ENCODE measurements around the gene RHOF.
"Not testable (repeated sequence)": the region's sequence is repeated elsewhere in the genome, so short reads cannot be mapped to it uniquely, and the experiment has no call there.

Gene RHOF

GRCh38 chr12:121802843-121803698, 9.6 kb upstream of the RHOF start:
- DNase-seq: peak; percentile 94

- DNase-seq: no peak
Observed at GRCh38 chr12:121802485-121802842, 9.0 kb upstream of the RHOF start.

- DNase-seq: peak; percentile 79
Observed at GRCh38 chr12:121801595-121802484, 8.4 kb upstream of the RHOF start.

GRCh38 chr12:121800694-121801594, 7.5 kb upstream of the RHOF start:
- peak; percentile 48 for DNase-seq

GRCh38 chr12:121799842-121800693, 6.6 kb upstream of the RHOF start:
- peak; percentile 77 for DNase-seq

DNA sequence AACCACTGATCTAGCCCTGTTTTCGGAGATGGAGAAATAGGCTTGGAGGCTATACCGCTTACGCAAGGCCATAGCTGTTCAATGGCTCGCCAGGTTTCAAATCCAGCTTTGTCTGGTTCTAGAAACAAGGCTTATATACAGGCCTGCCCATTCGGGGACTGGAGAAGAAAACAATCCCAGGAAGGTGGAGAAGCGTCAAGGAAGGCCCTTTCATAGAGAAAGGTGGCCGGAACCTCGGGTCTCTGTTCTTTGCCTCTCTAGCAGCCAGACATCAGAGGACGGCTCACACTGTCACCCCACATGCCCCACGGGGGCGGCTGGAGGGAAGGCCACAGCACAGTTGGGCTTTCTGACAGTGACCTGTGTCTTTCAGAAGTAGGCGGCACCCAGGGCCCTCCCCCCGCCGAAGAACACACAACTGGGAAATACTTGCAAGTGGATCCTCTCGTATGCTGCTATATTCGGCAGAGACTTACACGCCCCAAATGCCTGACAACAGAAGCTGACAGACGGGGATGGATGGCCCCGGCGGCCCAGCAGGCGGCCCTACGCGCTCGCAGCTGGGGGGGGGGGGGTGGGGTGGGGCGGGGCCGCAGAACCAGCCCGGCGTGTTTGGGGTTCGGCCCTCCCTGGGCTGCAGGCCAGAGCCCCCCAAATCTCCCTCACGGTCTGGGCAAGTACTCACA, 5.8 kb upstream of the RHOF start:
- DNase-seq: peak; percentile 77

DNA sequence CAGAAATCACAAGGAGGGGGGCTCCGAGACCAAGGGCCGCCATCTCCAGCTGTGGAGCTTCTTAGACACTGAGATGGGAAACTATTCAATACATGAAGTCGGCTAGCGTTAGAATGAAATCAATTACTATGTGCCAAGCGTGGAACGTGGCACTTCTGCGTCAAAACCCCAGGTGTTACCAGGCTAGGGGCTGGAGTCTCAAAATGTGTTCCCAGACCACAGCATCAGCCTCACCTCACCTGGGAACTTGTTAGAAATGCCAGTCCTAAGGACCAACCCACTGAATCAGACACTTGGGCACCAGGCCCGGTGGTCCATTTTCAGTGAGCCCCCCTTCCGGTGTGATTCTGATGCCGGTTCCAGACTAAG, 5.3 kb upstream of the RHOF start:
- peak; percentile 70 for DNase-seq

DNA sequence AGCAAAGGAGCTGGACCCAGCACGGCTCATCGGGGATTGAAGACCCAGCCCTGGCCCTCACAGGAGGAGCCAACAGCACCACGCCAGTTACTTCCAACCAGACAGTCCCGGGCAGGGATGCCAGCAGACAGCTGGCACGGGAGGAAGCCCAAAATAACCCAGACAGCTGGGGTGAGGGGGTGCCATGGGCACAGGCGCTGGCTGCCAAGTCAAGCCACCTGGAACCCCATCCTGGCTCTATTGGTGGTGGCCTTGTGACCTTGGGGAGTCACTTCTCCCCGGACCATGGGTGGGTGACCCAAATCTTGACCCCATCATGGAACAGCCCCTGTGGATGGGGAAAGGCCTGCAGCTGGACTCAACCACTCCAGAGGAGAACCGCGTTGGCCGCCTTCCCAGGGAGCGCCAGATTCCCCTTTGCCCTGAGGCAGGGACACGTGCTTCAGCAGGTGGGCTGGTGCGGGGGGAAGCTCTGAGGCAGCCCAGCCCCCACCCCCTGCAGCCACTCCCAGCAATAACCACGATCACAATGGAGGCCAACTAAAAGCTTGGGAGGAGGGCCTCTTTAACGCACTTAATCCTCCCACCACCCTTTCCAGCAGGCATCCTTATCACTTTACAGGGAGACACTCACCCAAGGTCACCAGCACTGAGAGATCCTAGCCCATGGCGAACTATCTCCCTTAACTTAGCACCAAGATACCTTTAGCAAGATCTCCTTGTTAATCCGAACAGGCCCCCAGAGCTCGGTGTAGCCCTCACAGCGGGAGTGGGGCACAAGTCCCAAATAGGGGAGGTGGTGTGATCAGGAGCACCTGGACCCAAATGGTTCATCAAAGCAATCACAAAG, 4.7 kb upstream of the RHOF start:
- peak; percentile 97 for DNase-seq

DNA sequence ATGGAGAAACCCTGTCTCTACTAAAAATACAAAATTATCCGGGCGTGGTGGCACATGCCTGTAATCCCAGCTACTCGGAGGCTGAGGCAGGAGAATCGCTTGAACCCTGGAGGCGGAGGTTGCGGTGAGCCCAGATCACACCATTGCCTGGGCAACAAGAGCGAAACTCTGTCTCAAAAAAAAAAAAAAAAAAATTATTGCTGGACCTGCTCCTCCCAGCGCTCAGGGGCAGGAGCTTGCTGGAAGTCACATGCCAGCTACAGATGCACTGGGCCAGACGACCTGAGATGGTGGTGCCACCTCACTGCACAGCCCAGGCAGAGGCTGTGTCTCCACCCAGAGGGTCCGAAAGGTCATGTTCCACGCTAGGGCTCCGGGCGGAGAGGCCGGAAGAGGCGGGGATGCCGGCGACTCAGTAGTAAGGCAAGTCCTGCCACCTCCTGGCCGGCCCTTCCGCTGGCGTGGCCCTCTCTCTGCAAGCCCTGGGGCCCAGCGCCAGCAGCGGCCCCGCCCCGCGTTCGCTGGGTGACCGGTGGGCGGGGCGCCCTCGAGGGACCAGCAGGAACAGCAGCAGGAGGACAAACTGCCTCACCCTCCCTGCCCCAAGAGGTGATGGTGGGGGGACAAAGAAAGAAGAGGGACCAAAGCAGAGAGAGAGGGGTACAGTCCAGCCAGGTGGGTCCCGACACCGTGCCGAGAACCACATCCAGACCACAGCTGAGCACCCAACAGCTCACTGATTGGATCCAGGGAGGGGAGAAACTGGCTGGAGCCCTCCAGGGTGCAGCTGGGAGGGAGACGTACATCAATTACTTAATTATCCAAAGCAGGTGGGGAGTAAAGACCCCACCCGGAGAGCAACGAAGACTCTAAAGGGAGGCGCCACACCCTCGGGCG, 3.6 kb upstream of the RHOF start:
- peak; percentile 50 for DNase-seq

DNA sequence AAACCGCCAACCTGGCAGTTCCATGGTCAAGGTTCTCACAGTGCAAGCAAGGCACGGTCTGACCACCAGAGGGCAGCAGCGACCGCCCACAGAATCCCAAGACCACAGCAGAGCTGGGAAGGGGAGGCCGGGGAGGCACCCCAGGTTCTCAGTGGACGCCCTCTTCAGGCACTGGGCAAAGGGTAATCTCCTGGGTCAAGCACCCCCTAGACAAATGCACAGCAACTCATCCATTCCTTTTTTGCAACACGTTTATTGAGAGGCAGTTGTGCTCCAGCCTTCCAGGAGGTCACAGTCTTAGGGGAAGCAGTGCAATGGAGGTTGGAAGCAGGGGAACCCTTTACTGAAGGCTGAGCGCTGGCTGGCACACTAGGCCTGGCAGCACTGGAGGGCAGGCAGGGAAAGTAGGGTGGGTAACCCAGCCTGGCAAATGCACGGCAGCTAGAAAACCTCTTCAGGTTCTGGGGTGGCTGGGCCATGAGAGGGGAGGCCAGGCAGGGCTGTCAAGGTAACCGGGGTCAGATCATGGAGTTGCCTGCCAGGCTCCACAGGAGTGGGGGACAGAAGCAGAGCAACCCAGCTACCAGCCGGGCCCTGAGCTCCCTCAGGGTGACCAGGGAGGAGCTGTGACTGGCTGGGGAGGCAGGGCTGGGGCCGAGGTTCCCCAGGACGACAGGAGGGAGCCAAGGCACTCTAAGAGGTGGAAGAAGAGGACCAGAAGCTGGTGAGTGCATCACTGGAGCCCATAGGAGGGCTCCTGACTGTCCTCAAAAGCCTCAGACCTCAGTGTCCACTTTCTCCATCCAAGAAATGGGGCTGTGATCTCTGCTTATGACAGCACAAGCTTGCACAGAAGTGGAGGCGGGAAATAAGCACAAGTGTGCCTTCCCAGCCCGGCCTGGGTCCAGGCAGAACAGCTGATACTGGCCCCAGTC, 1.8 kb upstream of the RHOF start:
- peak; percentile 22 for DNase-seq

GRCh38 chr12:121794534-121795033, 1.1 kb upstream of the RHOF start:
- DNase-seq: no peak

DNA sequence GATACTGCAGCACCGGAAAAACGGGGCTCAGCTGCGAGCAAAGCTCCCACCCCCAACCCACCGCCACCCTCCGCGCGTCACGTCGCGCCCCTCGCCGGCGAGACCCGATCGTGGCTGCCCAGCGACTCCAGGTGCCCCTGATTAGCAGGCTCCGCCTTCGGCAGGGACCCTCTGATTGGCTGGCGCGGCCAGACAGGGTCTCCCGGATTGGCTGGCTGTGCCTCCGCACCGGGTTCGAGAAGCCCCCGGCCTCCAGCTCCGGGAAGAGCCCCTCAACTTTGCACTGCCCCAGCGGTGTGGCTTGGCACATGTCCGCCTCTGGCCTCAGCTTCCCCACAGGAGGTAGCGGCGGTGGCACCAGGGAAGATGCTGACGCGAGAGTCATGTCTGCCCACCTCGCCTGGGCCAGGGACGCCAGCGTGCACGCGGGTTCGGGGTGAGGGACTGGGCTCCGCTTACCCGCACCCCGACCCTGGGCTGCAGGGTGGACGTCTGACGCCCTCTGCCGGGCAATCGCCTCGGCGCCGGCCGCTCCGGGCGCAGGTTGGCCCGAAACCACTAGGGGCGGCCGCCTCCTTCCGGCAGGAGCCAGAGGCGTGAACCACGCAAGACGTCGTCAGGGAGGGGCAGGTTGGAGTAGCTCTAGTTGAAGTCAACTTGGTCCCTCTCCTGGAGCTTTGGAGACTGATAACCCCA, 498 bp upstream of the RHOF start:
- DNase-seq: no peak

GRCh38 chr12:121792607-121793439, 665 bp downstream of the RHOF start:
- no peak for DNase-seq

DNA sequence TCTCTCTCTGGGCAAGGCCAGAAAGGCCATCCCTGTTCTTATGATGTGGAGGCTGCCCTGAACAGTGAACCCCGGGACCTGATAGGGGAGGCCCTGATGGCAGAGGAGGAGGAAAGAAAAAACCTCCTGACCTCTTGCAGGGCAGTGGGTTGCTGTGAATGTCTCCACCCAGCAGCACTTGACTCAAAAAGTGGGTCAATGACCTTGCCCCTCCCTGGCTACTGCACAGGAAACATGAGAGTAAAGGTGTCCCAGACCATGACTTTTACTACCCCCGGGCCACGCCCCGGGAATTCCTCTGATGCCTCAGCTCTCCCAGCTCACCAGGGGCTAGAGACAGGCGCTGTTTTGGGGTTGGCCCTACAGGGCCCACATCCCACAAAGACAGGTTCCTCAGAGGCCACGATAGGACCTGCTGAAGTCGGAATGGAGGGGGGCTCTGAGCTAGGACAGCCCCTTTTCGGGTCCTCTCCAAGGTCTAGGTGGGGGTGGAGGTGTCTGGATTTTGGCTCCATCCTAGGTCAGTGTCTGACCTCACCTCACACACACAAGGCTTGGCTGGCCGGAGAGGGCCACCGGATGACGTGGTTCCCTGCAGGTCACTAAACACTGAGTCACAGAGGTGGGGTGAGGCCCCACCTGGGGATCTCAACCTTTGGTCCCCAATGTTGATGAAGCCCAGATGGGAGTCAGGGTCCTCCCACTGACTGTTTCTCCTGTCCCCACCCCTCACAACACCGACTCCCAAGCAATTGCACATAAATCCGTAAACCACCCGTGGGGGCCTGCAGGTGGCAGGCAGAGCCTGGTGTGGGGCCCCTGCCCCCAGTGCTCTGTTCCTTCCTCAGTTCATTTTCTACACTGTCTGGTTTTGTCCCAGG, 1.6 kb downstream of the RHOF start:
- DNase-seq: no peak

- DNase-seq: not testable (repeated sequence)
Observed at GRCh38 chr12:121790785-121791184, 2.7 kb downstream of the RHOF start.

Data from DMS79 (cell line).